Activated CD4-positive, alpha-beta memory T cell treated with anti-CD3 and anti-CD28 coated beads, Interleukin-2, amount 10 ng/mL, durations not matched to agents 7 days and 5 days (primary cell): ENCODE data around the gene APOBEC2. TPM values are rescaled to one million over a fixed set of nuclear protein-coding genes. Genes with fewer than 3 reads are reported as not detected.

ENCODE experiments used
- CTCF ChIA-PET: fragments of 350-600 bp; sonication (Branson Sonifier 250); formaldehyde crosslinking; loops from one replicate; lab custom pipeline; 2021; ENCODE audit warnings: antibody characterized with exemption, inconsistent platforms; lab: Charles Lee
- POLR2A ChIA-PET: fragments of 350-600 bp; sonication (Branson Sonifier 250); formaldehyde crosslinking; loops from one replicate; lab custom pipeline; 2021; ENCODE audit warnings: antibody characterized with exemption; lab: Charles Lee
- DNase-seq: peaks from one replicate; pipeline ENCODE4 v3.0.0-alpha.2; 2020
- H3K27ac Mint-ChIP-seq: one replicate; pipeline ENCODE4 v1.8.0; 2021; ENCODE audit warnings: mild to moderate bottlenecking, mixed read lengths
- H3K27me3 Mint-ChIP-seq: one replicate; pipeline ENCODE4 v1.8.0; 2021; ENCODE audit warnings: mixed read lengths
- H3K36me3 Mint-ChIP-seq: one replicate; pipeline ENCODE4 v1.8.0; 2021; ENCODE audit warnings: low read depth, mixed read lengths
- H3K4me1 Mint-ChIP-seq: one replicate; pipeline ENCODE4 v1.8.0; 2021; ENCODE audit warnings: mixed read lengths
- H3K4me3 Mint-ChIP-seq: one replicate; pipeline ENCODE4 v1.8.0; 2021; ENCODE audit warnings: mild to moderate bottlenecking, mixed read lengths
- H3K9me3 Mint-ChIP-seq: one replicate; pipeline ENCODE4 v1.8.0; 2021; ENCODE audit warnings: mixed read lengths
- total RNA-seq, 2 experiments: library from RNA; stranded (reverse); gene quantifications; one replicate each; pipeline ENCODE4 v1.2.3, GENCODE V29; 2021

APOBEC2 gene
- total RNA-seq, 2 experiments from 2014 or later = not detected

DNA sequence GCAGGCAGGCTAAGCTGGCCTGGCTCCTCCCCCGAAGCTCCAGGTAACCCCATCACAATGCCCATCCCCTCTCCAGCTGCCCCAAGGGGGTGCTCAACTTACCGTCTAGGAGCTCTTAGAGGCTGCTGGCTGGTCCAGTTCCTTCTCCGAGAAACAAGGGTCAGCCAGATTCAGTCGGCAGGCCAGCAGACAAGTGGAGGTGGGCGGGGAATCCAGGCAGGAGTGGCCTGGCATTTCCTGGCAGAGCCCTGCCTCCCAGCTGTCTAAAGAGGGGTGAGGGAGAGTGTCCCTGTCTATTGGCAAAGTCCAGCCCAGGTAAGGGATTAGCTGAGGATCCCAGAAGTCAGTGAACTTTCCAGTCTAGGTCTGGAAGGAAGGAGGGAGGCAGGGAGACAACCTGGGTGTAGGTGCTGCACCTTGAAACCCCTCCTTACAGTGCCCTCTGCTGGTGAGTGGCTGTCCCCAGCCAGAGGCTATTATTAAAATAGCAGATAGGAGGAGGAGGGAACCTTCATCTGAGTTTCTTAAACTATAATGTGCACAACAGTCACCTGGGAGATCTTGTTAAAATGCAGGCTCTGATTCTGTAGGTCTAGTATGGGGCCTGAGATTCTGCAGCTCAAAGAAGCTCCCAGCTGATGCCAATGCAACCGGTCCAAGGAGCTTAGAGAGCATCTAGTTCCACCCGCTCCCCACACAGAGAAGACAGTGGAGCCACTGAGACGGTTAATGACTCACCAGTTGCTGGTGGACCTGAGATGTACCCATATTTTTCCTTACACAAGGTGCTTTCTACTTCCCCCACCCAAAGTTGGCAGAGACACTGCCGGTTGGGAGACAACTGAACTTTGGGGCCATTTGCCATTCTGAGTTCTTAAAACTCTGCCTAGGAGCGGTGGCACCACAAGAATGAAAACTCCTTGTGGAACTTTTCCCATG, 13.7 kb upstream of the APOBEC2 start, which contains the start of gene UNC5CL:
UNC5CL (minus strand) TSS at position 162 of the 939 bp plus-strand sequence. CDS start 4,147 bp downstream, outside the sequence.
- no peaks in the 10 kb centered on the region for H3K9me3 Mint-ChIP-seq
- H3K27me3 Mint-ChIP-seq = no peaks in the 10 kb centered on the region
- POLR2A ChIA-PET = interaction anchor here (0.9 to 1.8 kb wide), 4 partner anchors 8 to 32 kb away, joined by 3 to 5 read pairs (median 4); no protein-coding TSS in a partner anchor
- H3K36me3 Mint-ChIP-seq = no peaks in the 10 kb centered on the region
- CTCF ChIA-PET = interaction anchor here (0.7 to 5.6 kb wide), 13 partner anchors 10 to 267 kb away, joined by 3 to 68 read pairs (median 4); partner anchors contain the start of genes APOBEC2, NFYA and OARD1
- no peak within 1 kb of the TSS for H3K4me3 Mint-ChIP-seq
- peak; percentile 67 for DNase-seq
- peaks cover 7% of the 10 kb centered on the region for H3K4me1 Mint-ChIP-seq
- no peak within 1 kb of the TSS for H3K27ac Mint-ChIP-seq

DNA sequence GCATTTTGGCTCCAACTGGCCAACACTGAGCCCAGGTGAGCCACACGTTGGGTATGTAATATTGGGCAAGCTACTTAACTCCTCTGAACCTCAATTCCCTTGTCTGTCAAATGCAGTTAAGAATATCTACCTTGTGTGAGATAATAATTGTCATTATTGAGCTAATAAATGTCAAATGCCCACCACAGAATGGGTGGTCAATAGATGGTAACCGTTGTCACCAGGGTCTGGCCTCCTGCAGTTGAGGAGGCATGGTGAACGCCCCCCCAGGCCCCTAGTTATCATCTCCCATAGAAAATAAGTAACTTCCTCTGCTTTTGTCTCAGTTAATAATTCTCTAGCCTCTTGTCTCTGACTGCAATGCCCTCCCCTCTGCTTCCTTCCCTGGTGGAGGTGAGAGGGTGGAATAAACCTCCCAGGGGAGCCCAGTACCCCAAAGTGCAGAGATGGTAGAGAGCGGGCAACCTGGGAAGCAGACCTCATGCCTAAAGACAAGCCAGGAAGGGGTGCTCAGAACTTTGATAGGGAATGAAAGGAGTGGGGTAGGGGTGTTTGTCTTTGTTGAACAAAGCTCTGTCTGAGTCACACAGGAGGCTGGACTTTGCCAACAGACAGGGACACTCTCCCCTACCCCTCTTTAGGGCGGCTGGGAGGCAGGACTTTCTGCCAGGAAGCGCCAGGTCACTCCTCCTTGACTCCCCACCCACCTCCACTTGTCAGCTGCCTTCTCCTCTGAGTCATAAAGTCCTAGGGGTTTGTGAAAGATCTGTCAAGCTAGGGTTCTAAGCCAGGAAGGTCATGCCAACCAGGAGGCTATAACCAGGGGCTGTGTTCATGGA, 12.7 kb upstream of the APOBEC2 start:
- H3K9me3 Mint-ChIP-seq = no peaks in the 10 kb centered on the region
- no peak overlapping the region for H3K4me3 Mint-ChIP-seq
- ChIA-PET POLR2A (interaction anchor here (0.9 to 1.8 kb wide), 5 partner anchors 9 to 32 kb away, joined by 3 to 5 read pairs (median 4); partner anchors contain the start of gene NFYA), CTCF (interaction anchor here (0.7 to 5.6 kb wide), 13 partner anchors 9 to 267 kb away, joined by 3 to 68 read pairs (median 4); partner anchors contain the start of gene APOBEC2)
- peaks cover 7% of the 10 kb centered on the region for H3K4me1 Mint-ChIP-seq
- H3K27ac Mint-ChIP-seq = no peak overlapping the region
- DNase-seq = peak; percentile 22
- H3K27me3 Mint-ChIP-seq = no peaks in the 10 kb centered on the region
- H3K36me3 Mint-ChIP-seq = no peaks in the 10 kb centered on the region

DNA sequence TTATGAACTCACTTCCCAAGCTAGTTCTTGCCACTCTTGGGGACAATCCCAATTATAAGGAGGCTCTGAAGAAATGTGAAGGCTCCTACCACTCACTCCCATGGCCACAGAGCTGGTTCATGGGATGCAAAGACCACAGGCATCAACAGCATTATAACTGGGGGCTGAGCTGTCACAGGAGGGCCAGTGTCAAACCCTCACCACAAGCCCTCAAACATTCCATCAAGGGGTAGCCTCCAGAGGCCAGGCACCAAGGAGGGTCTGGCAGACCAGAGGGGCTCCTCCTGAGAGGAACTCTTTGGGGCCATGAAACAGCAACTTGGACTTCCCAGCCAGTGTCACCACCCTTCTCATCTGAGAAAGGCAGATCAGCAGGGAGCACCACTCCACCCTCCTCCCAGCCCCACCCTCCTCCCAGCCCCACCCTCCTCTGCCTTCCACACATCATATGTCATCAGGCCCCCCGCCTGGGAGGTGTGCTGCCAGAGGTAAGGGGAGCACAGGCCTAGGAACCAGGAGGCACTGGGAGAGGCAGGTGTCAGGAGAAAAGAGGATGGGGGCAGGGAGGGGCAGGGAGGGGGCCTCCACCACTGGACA, 12.0 kb upstream of the APOBEC2 start:
- H3K4me1 Mint-ChIP-seq = peaks cover 7% of the 10 kb centered on the region
- POLR2A ChIA-PET = interaction anchor here (1.1 to 1.4 kb wide), 2 partner anchors 13 to 31 kb away, joined by 4 read pairs; partner anchors contain the start of gene NFYA
- DNase-seq = no peak
- no peaks in the 10 kb centered on the region for H3K36me3 Mint-ChIP-seq
- no peak overlapping the region for H3K4me3 Mint-ChIP-seq
- H3K27ac Mint-ChIP-seq = no peak overlapping the region
- no peaks in the 10 kb centered on the region for H3K27me3 Mint-ChIP-seq
- CTCF ChIA-PET = interaction anchor here (0.8 to 5.6 kb wide), 9 partner anchors 8 to 141 kb away, joined by 3 to 68 read pairs (median 5); partner anchors contain the start of gene APOBEC2
- H3K9me3 Mint-ChIP-seq = no peaks in the 10 kb centered on the region

DNA sequence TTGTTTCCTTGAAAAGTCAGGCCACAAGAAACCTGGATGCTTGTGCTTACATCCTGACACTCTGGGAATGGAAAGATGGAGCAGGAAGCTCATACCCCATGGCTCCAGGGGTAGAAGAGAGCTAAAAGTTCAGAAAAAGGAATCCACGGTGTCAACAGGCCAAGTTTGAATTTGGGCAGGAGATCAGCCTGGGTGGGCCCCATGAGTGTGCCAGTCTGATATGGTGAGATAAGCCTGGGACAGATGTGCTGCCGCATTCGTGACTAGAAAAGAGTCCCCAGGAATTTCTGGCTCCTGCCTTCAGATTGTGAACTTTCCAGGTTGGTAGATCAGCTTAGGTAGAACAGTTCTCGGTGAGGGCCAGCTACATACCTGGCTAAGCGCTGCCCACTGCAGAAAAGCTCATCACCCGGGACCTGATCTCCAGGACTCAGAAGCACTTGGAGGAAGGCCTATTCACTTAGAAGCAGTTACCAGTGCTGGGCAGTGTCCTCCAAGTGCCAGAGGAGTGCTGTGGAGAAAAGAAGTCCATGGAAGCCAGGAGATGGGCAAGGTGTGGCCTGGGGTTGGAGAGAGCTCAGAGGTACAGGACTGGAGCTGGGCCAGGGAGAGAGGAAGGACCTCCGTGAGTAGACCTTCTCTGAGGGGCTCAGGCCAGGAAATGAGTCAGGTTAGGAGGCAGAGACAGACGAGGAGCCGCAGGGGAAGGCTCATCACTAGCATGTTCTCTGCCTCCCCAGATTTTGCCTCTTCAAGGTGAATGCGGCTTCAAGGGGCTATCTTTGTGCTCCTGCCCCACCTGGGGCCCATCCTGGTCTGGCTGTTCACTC, 10.6 kb upstream of the APOBEC2 start, which contains the start of gene TSPO2:
TSPO2 (plus strand) TSS at position 242 of the 830 bp plus-strand sequence; CDS start at position 761, 519 bp downstream.
- no peak within 1 kb of the TSS for H3K4me3 Mint-ChIP-seq
- no peak within 1 kb of the TSS for H3K27ac Mint-ChIP-seq
- DNase-seq = no peak
- ChIA-PET CTCF (interaction anchor here (4.7 to 5.6 kb wide), 2 partner anchors 12 to 14 kb away, joined by 36 to 68 read pairs; partner anchors contain the start of gene APOBEC2), POLR2A (interaction anchor here (1.1 to 1.6 kb wide), 2 partner anchors 14 kb away, joined by 4 to 7 read pairs; no protein-coding TSS in a partner anchor)
- no peaks in the 10 kb centered on the region for H3K36me3 Mint-ChIP-seq
- no peaks in the 10 kb centered on the region for H3K27me3 Mint-ChIP-seq
- H3K4me1 Mint-ChIP-seq = peaks cover 7% of the 10 kb centered on the region
- H3K9me3 Mint-ChIP-seq = no peaks in the 10 kb centered on the region

DNA sequence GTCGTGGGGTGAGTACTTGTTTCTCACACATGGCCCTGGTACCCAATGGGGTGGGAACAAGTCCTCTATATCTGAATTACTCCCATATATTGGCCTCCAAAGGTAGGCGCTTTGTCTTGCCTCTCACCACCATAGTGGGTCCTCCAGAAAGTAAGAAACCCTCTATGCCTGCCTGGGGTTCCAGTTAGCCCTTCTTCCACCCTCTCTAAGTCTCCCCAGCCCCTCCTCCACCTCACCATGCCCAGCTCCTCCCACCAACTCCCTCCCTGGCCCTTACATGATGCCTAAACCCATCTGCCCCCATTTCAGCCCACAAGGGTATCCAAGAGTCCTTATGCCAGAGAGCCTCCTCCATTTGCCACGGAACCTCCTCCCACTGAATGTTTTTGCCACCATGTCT, 9.9 kb upstream of the APOBEC2 start:
- CTCF ChIA-PET = interaction anchor here (4.7 to 5.6 kb wide), 2 partner anchors 11 to 14 kb away, joined by 36 to 68 read pairs; partner anchors contain the start of gene APOBEC2
- POLR2A ChIA-PET = interaction anchor here (1.6 kb wide), 1 partner anchor 14 kb away, joined by 7 read pairs; no protein-coding TSS in a partner anchor

DNA sequence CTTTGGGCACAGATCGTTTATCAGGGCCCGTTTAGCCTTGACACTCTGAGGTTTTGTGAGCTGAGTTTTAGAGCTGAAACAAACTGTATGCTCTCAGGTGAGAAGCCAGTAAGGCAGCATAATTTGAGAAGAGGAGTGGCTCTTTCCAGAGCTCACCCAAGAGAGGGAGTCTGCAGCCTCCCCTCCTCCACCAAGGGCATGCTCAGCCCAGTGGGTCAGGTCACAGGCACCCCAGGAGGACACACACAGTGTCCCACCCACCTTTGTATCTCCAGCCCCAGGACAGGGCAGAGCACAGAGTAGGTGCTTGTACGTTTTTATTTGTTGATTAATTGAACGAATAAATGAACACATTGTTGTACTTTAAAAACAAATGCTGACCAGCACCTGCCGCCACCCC, 7.3 kb upstream of the APOBEC2 start:
- DNase-seq = no peak
- Mint-ChIP-seq H3K27me3 (no peaks in the 10 kb centered on the region), H3K4me3 (no peak overlapping the region), H3K9me3 (no peaks in the 10 kb centered on the region), H3K27ac (no peak overlapping the region), H3K4me1 (peaks cover 3% of the 10 kb centered on the region), H3K36me3 (no peaks in the 10 kb centered on the region)
- CTCF ChIA-PET = interaction anchor here (1.1 to 3.3 kb wide), 4 partner anchors 10 to 35 kb away, joined by 3 to 21 read pairs (median 6); no protein-coding TSS in a partner anchor
- POLR2A ChIA-PET = interaction anchor here (1.3 to 1.4 kb wide), 3 partner anchors 10 to 27 kb away, joined by 4 to 5 read pairs (median 5); partner anchors contain the start of gene NFYA

More for the DNA sequence above, 9.9 kb upstream of the APOBEC2 start:
- Mint-ChIP-seq H3K27me3 (no peaks in the 10 kb centered on the region), H3K36me3 (no peaks in the 10 kb centered on the region), H3K9me3 (no peaks in the 10 kb centered on the region), H3K4me3 (no peak overlapping the region), H3K4me1 (peaks cover 7% of the 10 kb centered on the region), H3K27ac (no peak overlapping the region)
- DNase-seq = no peak

DNA sequence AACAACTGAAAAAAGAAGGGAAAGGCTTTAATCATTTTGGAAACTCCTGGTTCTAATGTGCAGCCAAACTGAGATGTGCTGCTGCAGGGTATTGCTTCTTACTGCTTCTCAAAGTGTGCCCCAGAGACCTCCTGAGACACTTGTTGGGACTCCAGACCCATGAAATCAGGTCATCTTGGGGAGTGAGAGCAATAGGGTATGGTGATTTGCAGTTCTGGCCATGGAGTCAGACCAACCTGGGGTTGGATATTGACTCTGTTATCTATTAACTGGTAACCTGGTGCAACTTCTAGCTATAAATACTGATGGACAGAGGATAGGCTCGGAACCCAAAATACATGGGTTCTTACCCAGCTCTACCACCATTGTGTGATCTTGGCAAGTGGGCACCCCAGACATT, 6.9 kb upstream of the APOBEC2 start:
- no peaks in the 10 kb centered on the region for H3K9me3 Mint-ChIP-seq
- no peaks in the 10 kb centered on the region for H3K4me1 Mint-ChIP-seq
- H3K27me3 Mint-ChIP-seq = no peaks in the 10 kb centered on the region
- H3K27ac Mint-ChIP-seq = no peak overlapping the region
- no peak for DNase-seq
- no peaks in the 10 kb centered on the region for H3K36me3 Mint-ChIP-seq
- ChIA-PET CTCF (interaction anchor here (0.9 to 3.3 kb wide), 5 partner anchors 9 to 36 kb away, joined by 3 to 21 read pairs (median 3); no protein-coding TSS in a partner anchor), POLR2A (interaction anchor here (1.3 to 1.4 kb wide), 3 partner anchors 10 to 27 kb away, joined by 4 to 5 read pairs (median 5); partner anchors contain the start of gene NFYA)
- H3K4me3 Mint-ChIP-seq = no peak overlapping the region

DNA sequence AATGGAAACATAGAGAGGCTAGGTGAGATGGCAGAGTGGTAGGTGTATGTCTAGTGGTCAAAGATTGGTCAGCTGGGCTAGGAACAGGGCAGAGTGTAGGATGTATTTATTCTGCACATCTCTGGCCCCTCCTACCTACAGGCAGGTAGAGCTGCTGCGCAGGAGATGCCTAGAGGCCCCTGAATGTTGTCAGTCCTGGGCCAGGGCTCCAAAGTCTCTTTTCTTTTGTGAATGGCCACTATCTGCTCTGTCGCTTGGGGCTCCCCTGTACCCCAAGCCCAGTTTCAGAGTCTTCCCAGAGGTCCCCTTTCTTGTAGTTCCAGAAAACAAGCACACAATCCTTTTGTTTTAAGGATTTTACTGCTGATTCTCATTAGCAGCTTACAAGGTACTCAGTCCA, 5.7 kb upstream of the APOBEC2 start:
- no peaks in the 10 kb centered on the region for H3K9me3 Mint-ChIP-seq
- ChIA-PET POLR2A (interaction anchor here (1.4 kb wide), 1 partner anchor 24 kb away, joined by 5 read pairs; no protein-coding TSS in a partner anchor), CTCF (interaction anchor here (1.3 to 3.3 kb wide), 2 partner anchors 10 to 19 kb away, joined by 3 to 21 read pairs; no protein-coding TSS in a partner anchor)
- DNase-seq = no peak
- H3K4me1 Mint-ChIP-seq = peaks cover 11% of the 10 kb centered on the region
- H3K36me3 Mint-ChIP-seq = peaks cover 6% of the 10 kb centered on the region
- no peak overlapping the region for H3K4me3 Mint-ChIP-seq
- H3K27ac Mint-ChIP-seq = no peak overlapping the region
- no peaks in the 10 kb centered on the region for H3K27me3 Mint-ChIP-seq

DNA sequence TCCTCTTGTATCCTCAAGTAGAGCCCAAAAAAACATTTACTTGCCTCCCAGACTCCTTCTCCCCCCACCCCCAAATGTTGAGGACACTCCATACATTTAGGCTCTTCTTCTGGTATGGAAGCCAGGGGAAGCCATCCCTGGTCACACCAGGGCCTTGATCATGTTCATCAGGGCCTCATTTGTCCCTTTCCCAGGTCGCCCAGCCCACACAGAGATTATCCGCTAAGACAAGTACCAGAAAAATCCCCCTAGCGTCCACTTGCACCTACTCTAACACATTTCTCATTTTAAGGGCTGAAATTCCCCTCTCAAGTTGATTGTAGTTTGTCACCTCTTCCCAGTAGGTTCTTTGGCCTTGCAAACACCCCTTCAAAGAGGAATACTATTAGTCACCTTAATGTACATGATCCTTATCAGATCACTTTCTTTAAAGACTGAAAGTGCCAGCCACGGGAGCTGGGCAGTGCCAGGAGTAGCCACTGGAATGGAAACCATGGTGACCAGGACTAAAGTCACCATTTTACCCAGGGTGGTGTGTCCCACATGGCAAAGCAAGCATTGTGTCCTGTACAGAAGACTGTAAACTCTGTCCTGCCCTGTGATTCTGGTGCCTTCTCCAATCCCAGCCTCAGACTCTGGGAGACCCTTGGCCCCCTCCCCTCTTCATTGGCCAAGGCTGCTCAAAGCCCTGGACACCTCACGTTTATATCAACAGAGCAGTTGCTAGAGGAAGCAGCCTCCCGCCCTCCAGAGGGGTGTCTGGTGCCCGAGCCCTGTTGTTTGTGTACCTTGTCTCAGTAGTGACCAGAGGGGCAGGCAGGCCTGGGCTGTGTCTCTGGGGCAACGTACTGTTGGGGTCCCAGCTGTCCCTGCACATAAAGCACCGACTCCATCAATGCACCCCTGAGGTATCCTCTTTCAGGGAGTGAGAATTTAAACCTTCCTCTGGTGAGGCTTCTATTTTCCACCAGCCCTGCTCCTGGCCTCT, 5.0 kb upstream of the APOBEC2 start:
- Mint-ChIP-seq H3K4me3 (no peak overlapping the region), H3K4me1 (peaks cover 17% of the 10 kb centered on the region), H3K36me3 (peaks cover 6% of the 10 kb centered on the region), H3K27me3 (no peaks in the 10 kb centered on the region), H3K27ac (no peak overlapping the region), H3K9me3 (no peaks in the 10 kb centered on the region)
- DNase-seq = no peak
- POLR2A ChIA-PET = interaction anchor here (0.8 kb wide), 1 partner anchor 25 kb away, joined by 3 read pairs; the partner anchor contains the start of genes NFYA and OARD1
- CTCF ChIA-PET = interaction anchor here (1.0 to 1.8 kb wide), 2 partner anchors 8 to 12 kb away, joined by 4 to 9 read pairs; partner anchors contain the start of gene UNC5CL

DNA sequence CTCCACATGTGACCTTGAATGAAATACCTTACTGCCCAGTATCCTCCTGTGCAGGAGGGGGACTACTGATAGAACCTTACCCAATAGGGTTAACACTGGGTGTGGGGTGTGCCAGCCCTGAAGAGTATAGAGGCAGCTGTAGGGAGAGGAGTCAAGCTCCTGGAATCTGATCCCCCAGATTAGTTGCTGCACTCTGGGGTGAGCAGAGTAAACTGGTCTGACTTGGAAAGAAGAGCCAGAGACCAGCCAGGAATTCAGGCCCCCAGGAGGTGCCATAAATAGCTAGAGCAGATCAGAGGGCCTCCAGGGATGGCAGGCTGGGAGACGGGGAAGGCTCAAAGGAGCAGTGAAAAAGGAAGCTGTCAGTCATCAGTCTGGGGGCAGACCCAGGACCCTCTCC, 3.5 kb upstream of the APOBEC2 start:
- DNase-seq = no peak
- H3K27me3 Mint-ChIP-seq = no peaks in the 10 kb centered on the region
- no peaks in the 10 kb centered on the region for H3K9me3 Mint-ChIP-seq
- H3K4me3 Mint-ChIP-seq = no peak overlapping the region
- peaks cover 17% of the 10 kb centered on the region for H3K4me1 Mint-ChIP-seq
- no peak overlapping the region for H3K27ac Mint-ChIP-seq
- ChIA-PET POLR2A (interaction anchor here (1.4 kb wide), 1 partner anchor 23 kb away, joined by 4 read pairs; the partner anchor contains the start of gene NFYA), CTCF (interaction anchor here (0.8 to 1.8 kb wide), 3 partner anchors 9 to 20 kb away, joined by 3 to 9 read pairs (median 3); partner anchors contain the start of gene UNC5CL)
- peaks cover 6% of the 10 kb centered on the region for H3K36me3 Mint-ChIP-seq
